Natural killer cell (primary cell): Measurements from ENCODE around the gene DCUN1D2. TPM values are rescaled to one million over a fixed set of nuclear protein-coding genes. Genes with fewer than 3 reads are reported as not detected.
"Not testable (repeated sequence)": the region's sequence is repeated elsewhere in the genome, so short reads cannot be mapped to it uniquely, and the experiment has no call there.

Source experiments
- ATAC-seq, 3 donors: fragments of 150-1000 bp in 2 of 3; fragments of 200-7000 bp in 1 of 3; cut with Tn5 transposase; 1 replicate in 1 of 3; 2 replicates in 2 of 3; pipeline ENCODE4 v1.10.0; 2021; ENCODE audit warnings: mild to moderate bottlenecking in 2 of 3, moderate library complexity in 2 of 3
- DNase-seq, 2 donors: peaks; one replicate each; pipeline versions ENCODE4 v3.0.0 to v3.0.0-alpha.2; 2013 to 2021; ENCODE audit warnings: mixed read lengths in 1 of 2
- H3K27ac ChIP-seq: one replicate; pipeline ENCODE4 v1.5.1; 2013; ENCODE audit warnings: mild to moderate bottlenecking, low read length
- H3K27me3 ChIP-seq: one replicate; pipeline ENCODE4 v1.6.1; 2013; ENCODE audit warnings: low read length; ENCODE audit not compliant: control insufficient read depth, insufficient read depth
- H3K36me3 ChIP-seq: one replicate; pipeline ENCODE4 v1.6.1; 2013; ENCODE audit warnings: low read length; ENCODE audit not compliant: control insufficient read depth, insufficient read depth
- H3K4me1 ChIP-seq: one replicate; pipeline ENCODE4 v1.6.1; 2013; ENCODE audit warnings: low read length; ENCODE audit not compliant: control insufficient read depth, insufficient read depth
- H3K4me3 ChIP-seq: one replicate; pipeline ENCODE4 v1.5.1; 2013; ENCODE audit warnings: low read length
- H3K9me3 ChIP-seq: one replicate; pipeline ENCODE4 v1.6.1; 2013; ENCODE audit warnings: low read length; ENCODE audit not compliant: control insufficient read depth, insufficient read depth
- H3K27ac Mint-ChIP-seq, 2 donors: one replicate each; pipeline ENCODE4 v1.8.0; 2022; ENCODE audit warnings: mild to moderate bottlenecking in 2 of 2, mixed read lengths in 2 of 2, moderate library complexity in 1 of 2
- H3K27me3 Mint-ChIP-seq, 2 donors: one replicate each; pipeline ENCODE4 v1.8.0; 2022; ENCODE audit warnings: low read depth in 2 of 2, mixed read lengths in 2 of 2
- H3K36me3 Mint-ChIP-seq: one replicate; pipeline ENCODE4 v1.8.0; 2022; ENCODE audit warnings: mixed read lengths
- H3K4me1 Mint-ChIP-seq, 2 donors: one replicate each; pipeline ENCODE4 v1.8.0; 2022; ENCODE audit warnings: mixed read lengths in 2 of 2
- H3K4me3 Mint-ChIP-seq: one replicate; pipeline ENCODE4 v1.8.0; 2022; ENCODE audit warnings: mild to moderate bottlenecking, moderate library complexity, mixed read lengths
- H3K9me3 Mint-ChIP-seq, 2 donors: one replicate each; pipeline ENCODE4 v1.8.0; 2022; ENCODE audit warnings: mixed read lengths in 2 of 2
- WGBS: methylation state at CpG from one replicate; pipeline ENCODE4 v1.1.7; 2013; ENCODE audit warnings: missing lambda C conversion rate; ENCODE audit not compliant: insufficient coverage; 5-methylcytosine and 5-hydroxymethylcytosine counted together
- intact Hi-C: fragments of 100-400 bp; cut with micrococcal nuclease; formaldehyde crosslinking; loops from one replicate; pipeline ENCODE4 v1.14.2; 2022
- total RNA-seq, 4 donors: library from RNA; stranded (reverse); fragments of 120-200 nt in 1 of 4; gene quantifications; one replicate each; pipeline versions ENCODE4 v1.2.3 to v1.2.4, GENCODE V29; 2013 to 2022
- TF ChIP-seq, protein P1 (sequence below): fragments of 200-600 bp; IDR thresholded peaks from one replicate; pipeline ENCODE4 v1.8.0; 2022; ENCODE audit warnings: antibody characterized with exemption

DCUN1D2 gene
- total RNA-seq, 3 donors from 2014 or later (not counting 1 experiment from before 2014, with no cell fraction given): 26.1 to 33.9 (median 27.1) TPM

DNA sequence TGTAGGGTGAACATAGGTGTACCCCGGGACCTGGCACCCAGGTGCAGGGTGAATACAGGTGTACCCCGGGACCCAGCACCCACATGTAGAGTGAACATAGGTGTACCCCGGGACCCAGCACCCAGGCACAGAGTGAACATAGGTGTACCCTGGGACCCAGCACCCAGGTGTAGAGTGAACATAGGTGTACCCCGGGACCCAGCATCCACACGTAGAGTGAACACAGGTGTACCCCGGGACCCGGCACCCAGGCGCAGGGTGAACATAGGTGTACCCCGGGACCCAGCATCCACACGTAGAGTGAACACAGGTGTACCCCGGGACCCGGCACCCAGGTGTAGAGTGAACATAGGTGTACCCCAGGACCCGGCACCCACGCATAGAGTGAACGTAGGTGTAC lies 54.6 kb downstream of the DCUN1D2 start:
- intact Hi-C loops, H3K4me1 ChIP-seq, H3K9me3 ChIP-seq, ATAC-seq, H3K36me3 ChIP-seq, H3K36me3 Mint-ChIP-seq, H3K4me3 ChIP-seq, H3K27me3 Mint-ChIP-seq, DNase-seq, H3K27ac ChIP-seq, H3K9me3 Mint-ChIP-seq, H3K4me3 Mint-ChIP-seq, H3K27ac Mint-ChIP-seq, H3K4me1 Mint-ChIP-seq, H3K27me3 ChIP-seq: not testable (repeated sequence)
- 97% methylated on average over 15 of the region's 15 CpGs for WGBS

GRCh38 chr13:113433391-113433916 lies 57.1 kb downstream of the DCUN1D2 start:
- intact Hi-C loops: no loop called here
- no peak overlapping the region for H3K4me3 Mint-ChIP-seq
- no peaks in the 10 kb centered on the region for H3K36me3 Mint-ChIP-seq
- DNase-seq: no peak
- H3K9me3 Mint-ChIP-seq: no peaks in the 10 kb centered on the region
- H3K27me3 Mint-ChIP-seq: no peaks in the 10 kb centered on the region
- H3K27ac ChIP-seq: no peak overlapping the region
- no peak for ATAC-seq
- 95% methylated on average over 8 of the region's 21 CpGs for WGBS
- H3K4me3 ChIP-seq: no peak overlapping the region
- H3K9me3 ChIP-seq: no peaks in the 10 kb centered on the region
- TF ChIP-seq, protein P1, sequence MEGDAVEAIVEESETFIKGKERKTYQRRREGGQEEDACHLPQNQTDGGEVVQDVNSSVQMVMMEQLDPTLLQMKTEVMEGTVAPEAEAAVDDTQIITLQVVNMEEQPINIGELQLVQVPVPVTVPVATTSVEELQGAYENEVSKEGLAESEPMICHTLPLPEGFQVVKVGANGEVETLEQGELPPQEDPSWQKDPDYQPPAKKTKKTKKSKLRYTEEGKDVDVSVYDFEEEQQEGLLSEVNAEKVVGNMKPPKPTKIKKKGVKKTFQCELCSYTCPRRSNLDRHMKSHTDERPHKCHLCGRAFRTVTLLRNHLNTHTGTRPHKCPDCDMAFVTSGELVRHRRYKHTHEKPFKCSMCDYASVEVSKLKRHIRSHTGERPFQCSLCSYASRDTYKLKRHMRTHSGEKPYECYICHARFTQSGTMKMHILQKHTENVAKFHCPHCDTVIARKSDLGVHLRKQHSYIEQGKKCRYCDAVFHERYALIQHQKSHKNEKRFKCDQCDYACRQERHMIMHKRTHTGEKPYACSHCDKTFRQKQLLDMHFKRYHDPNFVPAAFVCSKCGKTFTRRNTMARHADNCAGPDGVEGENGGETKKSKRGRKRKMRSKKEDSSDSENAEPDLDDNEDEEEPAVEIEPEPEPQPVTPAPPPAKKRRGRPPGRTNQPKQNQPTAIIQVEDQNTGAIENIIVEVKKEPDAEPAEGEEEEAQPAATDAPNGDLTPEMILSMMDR: no peak
- H3K4me1 Mint-ChIP-seq: no peaks in the 10 kb centered on the region
- no peaks in the 10 kb centered on the region for H3K4me1 ChIP-seq
- no peaks in the 10 kb centered on the region for H3K36me3 ChIP-seq
- H3K27ac Mint-ChIP-seq: no peak overlapping the region
- no peaks in the 10 kb centered on the region for H3K27me3 ChIP-seq

GRCh38 chr13:113432506-113433270 lies 57.8 kb downstream of the DCUN1D2 start:
- TF ChIP-seq, protein P1: no peak
- Histone ChIP-seq H3K4me1 (no peaks in the 10 kb centered on the region), H3K4me3 (no peak overlapping the region), H3K36me3 (no peaks in the 10 kb centered on the region), H3K9me3 (no peaks in the 10 kb centered on the region), H3K27ac (no peak overlapping the region), H3K27me3 (no peaks in the 10 kb centered on the region)
- intact Hi-C loops: no loop called here
- no peak overlapping the region for H3K27ac Mint-ChIP-seq
- no peaks in the 10 kb centered on the region for H3K4me1 Mint-ChIP-seq
- no peaks in the 10 kb centered on the region for H3K9me3 Mint-ChIP-seq
- no peak for DNase-seq
- no peak overlapping the region for H3K4me3 Mint-ChIP-seq
- no peaks in the 10 kb centered on the region for H3K36me3 Mint-ChIP-seq
- no peak for ATAC-seq
- H3K27me3 Mint-ChIP-seq: no peaks in the 10 kb centered on the region
- WGBS: 89% methylated on average over 34 of the region's 34 CpGs

DNA sequence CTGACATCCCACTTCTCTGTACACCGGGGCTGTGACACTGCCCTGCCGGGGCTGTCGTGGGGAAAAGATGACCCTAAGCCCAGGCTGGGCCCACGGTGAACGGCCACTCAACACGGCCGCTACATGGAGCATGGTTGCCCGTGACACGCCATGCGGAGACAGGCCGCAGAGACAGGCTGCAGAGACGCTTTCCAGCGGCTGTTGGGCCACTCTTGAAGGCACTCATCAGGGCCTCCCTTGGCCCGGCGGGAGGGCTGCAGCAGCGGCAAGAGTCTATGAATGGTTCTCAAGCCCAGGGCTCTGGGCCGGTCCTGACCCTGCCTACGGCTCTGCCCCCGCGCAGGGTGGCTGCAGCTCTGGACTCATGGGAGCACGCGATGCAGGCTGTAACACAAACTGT lies 59.3 kb downstream of the DCUN1D2 start:
- no peaks in the 10 kb centered on the region for H3K9me3 ChIP-seq
- Mint-ChIP-seq H3K4me1 (no peaks in the 10 kb centered on the region), H3K4me3 (no peak overlapping the region), H3K27ac (no peak overlapping the region), H3K27me3 (no peaks in the 10 kb centered on the region), H3K36me3 (no peaks in the 10 kb centered on the region), H3K9me3 (no peaks in the 10 kb centered on the region)
- ATAC-seq: no peak
- no peak overlapping the region for H3K27ac ChIP-seq
- intact Hi-C loops: no loop called here
- no peak for DNase-seq
- TF ChIP-seq, protein P1: no peak
- H3K36me3 ChIP-seq: no peaks in the 10 kb centered on the region
- WGBS: 98% methylated on average over 20 of the region's 22 CpGs
- H3K4me1 ChIP-seq: no peaks in the 10 kb centered on the region
- H3K4me3 ChIP-seq: no peak overlapping the region
- no peaks in the 10 kb centered on the region for H3K27me3 ChIP-seq
